Fibroblast of pulmonary artery (primary cell): ENCODE results near the gene CENPB.

Experiments used
- DNase-seq: peaks from one replicate; pipeline ENCODE4 v3.0.0-alpha.2; 2010; ENCODE audit warnings: low read depth
- H3K4me3 ChIP-seq: replicated peaks from 2 replicates; pipeline ENCODE4 v1.5.1; 2011; ENCODE audit warnings: low read depth, mild to moderate bottlenecking, control low read depth, low read length, moderate library complexity
- CTCF ChIP-seq: IDR thresholded peaks from 2 replicates; pipeline ENCODE4 v1.5.1; 2011; ENCODE audit warnings: mild to moderate bottlenecking, control low read depth, low read length, inconsistent platforms; ENCODE audit errors: missing control alignments

Gene CENPB

GRCh38 chr20:3801299-3801698, 14.8 kb upstream of the CENPB start:
- no peak for DNase-seq
- H3K4me3 ChIP-seq: no peak overlapping the region

GRCh38 chr20:3800878-3801260, 14.3 kb upstream of the CENPB start:
- TF ChIP-seq CTCF: no peak
- DNase-seq: no peak
- H3K4me3 ChIP-seq: no peak overlapping the region

More at GRCh38 chr20:3801299-3801698, 14.8 kb upstream of the CENPB start:
- TF ChIP-seq CTCF: no peak

GRCh38 chr20:3800256-3800877, 13.8 kb upstream of the CENPB start:
- no peak for DNase-seq
- no peak overlapping the region for H3K4me3 ChIP-seq

GRCh38 chr20:3798908-3799248, 12.3 kb upstream of the CENPB start:
- no peak for DNase-seq
- no peak for TF ChIP-seq CTCF
- peak overlapping the region; percentile 93 for H3K4me3 ChIP-seq

More at GRCh38 chr20:3800256-3800877, 13.8 kb upstream of the CENPB start:
- TF ChIP-seq CTCF: no peak

GRCh38 chr20:3798373-3798768, 11.8 kb upstream of the CENPB start:
- TF ChIP-seq CTCF: no peak
- H3K4me3 ChIP-seq: peak overlapping the region; percentile 93
- DNase-seq: no peak

GRCh38 chr20:3797592-3798372, 11.2 kb upstream of the CENPB start:
- peak overlapping the region; percentile 93 for H3K4me3 ChIP-seq
- DNase-seq: no peak
- TF ChIP-seq CTCF: no peak

GRCh38 chr20:3797226-3797545, 10.6 kb upstream of the CENPB start:
- no peak for DNase-seq
- H3K4me3 ChIP-seq: peak overlapping the region; percentile 93
- no peak for TF ChIP-seq CTCF
